Measurements from ENCODE around the gene PDE4B. TPM values are rescaled to one million over a fixed set of nuclear protein-coding genes. Genes with fewer than 3 reads are reported as not detected.

PDE4B gene
- polyA plus RNA-seq, 1 donor (not counting 4 experiments of a cell fraction or from before 2014, with no cell fraction given) = 0.29 TPM

DNA sequence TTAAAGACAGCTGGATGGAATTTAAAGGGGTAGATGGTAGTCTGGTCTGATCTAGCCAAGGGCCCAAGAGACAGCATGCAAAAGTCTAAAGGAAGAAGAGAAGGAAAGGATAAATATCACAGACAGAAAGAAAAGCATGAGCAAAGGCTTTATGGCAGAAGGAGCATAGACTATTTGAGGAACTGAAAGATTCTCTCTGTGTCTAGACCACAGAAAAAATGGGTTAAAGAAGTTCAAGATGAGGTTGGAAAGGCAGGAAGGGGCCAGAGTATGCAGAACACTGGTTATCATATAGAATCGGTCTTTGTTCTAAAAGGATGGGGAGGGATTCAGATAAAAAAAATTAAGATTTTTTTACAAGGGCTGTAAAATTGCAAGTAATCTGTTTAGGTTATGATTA is 604.5 kb downstream of the PDE4B start:
- dilution Hi-C loops (cut with MboI; ENCODE audit: extremely low pct_ligation_motif_present, low sequenced_read_pairs) = no loop called here
- Histone ChIP-seq H3K4me3 (ENCODE audit: control insufficient read depth in 2 of 3, extremely low read depth in 1 of 3, insufficient read depth in 2 of 3, low read depth in 1 of 3, low read length in 3 of 3) (no peak overlapping the region), H3K4me1 (ENCODE audit: control insufficient read depth, extremely low read depth, insufficient read depth, low read length) (no peaks in the 10 kb centered on the region), H2AFZ (ENCODE audit: control insufficient read depth, low read length) (no peak overlapping the region), H3K9me1 (ENCODE audit: control insufficient read depth, extremely low read depth, insufficient read depth, low read length) (no peaks in the 10 kb centered on the region), H3K27me3 (ENCODE audit: control insufficient read depth, extremely low read depth, insufficient read depth, low read length) (no peaks in the 10 kb centered on the region), H3K9ac (ENCODE audit: control insufficient read depth, extremely low read depth, insufficient read depth, low read length) (no peak overlapping the region), H3K27ac (ENCODE audit: control insufficient read depth, insufficient read depth, low read length) (no peak overlapping the region), H3K79me2 (ENCODE audit: control insufficient read depth, insufficient read depth, low read length) (no peaks in the 10 kb centered on the region), H4K20me1 (ENCODE audit: control insufficient read depth, extremely low read depth, insufficient read depth, low read length) (no peaks in the 10 kb centered on the region), H3K9me3 (ENCODE audit: control insufficient read depth, low read depth, low read length) (no peaks in the 10 kb centered on the region), H3K4me2 (ENCODE audit: control insufficient read depth, extremely low read depth, insufficient read depth, low read depth, low read length) (no peak overlapping the region), H3K36me3 (ENCODE audit: control insufficient read depth in 2 of 2, extremely low read depth in 1 of 2, insufficient read depth in 2 of 2, low read length in 2 of 2) (no peaks in the 10 kb centered on the region)
- DNase-seq (ENCODE audit: low read depth, low spot score) = no peak
- FAIRE-seq = no peak
- TF ChIP-seq, protein P1, sequence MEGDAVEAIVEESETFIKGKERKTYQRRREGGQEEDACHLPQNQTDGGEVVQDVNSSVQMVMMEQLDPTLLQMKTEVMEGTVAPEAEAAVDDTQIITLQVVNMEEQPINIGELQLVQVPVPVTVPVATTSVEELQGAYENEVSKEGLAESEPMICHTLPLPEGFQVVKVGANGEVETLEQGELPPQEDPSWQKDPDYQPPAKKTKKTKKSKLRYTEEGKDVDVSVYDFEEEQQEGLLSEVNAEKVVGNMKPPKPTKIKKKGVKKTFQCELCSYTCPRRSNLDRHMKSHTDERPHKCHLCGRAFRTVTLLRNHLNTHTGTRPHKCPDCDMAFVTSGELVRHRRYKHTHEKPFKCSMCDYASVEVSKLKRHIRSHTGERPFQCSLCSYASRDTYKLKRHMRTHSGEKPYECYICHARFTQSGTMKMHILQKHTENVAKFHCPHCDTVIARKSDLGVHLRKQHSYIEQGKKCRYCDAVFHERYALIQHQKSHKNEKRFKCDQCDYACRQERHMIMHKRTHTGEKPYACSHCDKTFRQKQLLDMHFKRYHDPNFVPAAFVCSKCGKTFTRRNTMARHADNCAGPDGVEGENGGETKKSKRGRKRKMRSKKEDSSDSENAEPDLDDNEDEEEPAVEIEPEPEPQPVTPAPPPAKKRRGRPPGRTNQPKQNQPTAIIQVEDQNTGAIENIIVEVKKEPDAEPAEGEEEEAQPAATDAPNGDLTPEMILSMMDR (optimal IDR thresholded peaks at IDR 0.05 in 1 of 3, IDR thresholded peaks at IDR 0.05 in 1 of 3, conservative IDR thresholded peaks at IDR 0.05 in 1 of 3; ENCODE audit: extremely low read depth in 1 of 3, insufficient read depth in 2 of 3, low read length in 3 of 3) = no peak
- TF ChIP-seq EZH2 (IDR thresholded peaks at IDR 0.05; ENCODE audit: low read length) = no peak

DNA sequence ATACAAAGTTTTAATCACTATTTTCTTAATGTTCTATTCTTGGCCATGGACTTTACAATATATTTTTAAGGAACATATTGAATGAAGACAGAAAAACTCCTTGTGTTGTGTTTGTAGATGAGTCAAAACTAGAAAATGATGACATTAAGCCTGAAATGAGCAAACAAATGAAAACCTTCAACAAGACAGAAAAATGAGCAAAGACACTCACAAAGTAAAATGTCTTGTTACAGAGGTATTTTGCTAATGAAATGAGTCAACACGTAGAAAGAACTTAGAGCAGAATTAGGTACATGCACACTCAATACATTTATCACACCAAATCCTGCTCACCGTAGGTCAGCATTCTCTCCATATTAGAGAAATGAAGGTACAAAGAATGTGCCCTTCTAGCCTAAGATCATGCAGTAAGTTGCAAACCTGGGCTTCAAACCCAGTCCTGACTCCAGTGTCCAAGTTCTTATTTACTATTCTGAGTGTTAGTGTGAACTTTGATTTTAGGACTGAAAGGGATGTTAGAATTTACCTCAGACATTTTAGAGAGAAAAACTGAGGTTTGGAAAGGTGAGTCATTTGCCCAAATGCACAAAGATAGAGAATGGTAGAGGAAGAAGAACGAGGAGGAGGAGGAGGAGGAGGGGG is 607.3 kb downstream of the PDE4B start:
- Histone ChIP-seq H3K79me2 (ENCODE audit: control insufficient read depth, insufficient read depth, low read length) (no peaks in the 10 kb centered on the region), H3K27ac (ENCODE audit: control insufficient read depth, insufficient read depth, low read length) (no peak overlapping the region)
- no peak for DNase-seq (ENCODE audit: low read depth, low spot score)

More for the DNA sequence above, 607.3 kb downstream of the PDE4B start:
- Histone ChIP-seq H3K4me1 (ENCODE audit: control insufficient read depth, extremely low read depth, insufficient read depth, low read length) (no peaks in the 10 kb centered on the region), H3K9me3 (ENCODE audit: control insufficient read depth, low read depth, low read length) (no peaks in the 10 kb centered on the region), H3K36me3 (ENCODE audit: control insufficient read depth in 2 of 2, extremely low read depth in 1 of 2, insufficient read depth in 2 of 2, low read length in 2 of 2) (no peaks in the 10 kb centered on the region), H4K20me1 (ENCODE audit: control insufficient read depth, extremely low read depth, insufficient read depth, low read length) (no peaks in the 10 kb centered on the region), H2AFZ (ENCODE audit: control insufficient read depth, low read length) (no peak overlapping the region), H3K4me2 (ENCODE audit: control insufficient read depth, extremely low read depth, insufficient read depth, low read depth, low read length) (no peak overlapping the region), H3K9ac (ENCODE audit: control insufficient read depth, extremely low read depth, insufficient read depth, low read length) (no peak overlapping the region), H3K27me3 (ENCODE audit: control insufficient read depth, extremely low read depth, insufficient read depth, low read length) (no peaks in the 10 kb centered on the region), H3K4me3 (ENCODE audit: control insufficient read depth in 2 of 3, extremely low read depth in 1 of 3, insufficient read depth in 2 of 3, low read depth in 1 of 3, low read length in 3 of 3) (no peak overlapping the region), H3K9me1 (ENCODE audit: control insufficient read depth, extremely low read depth, insufficient read depth, low read length) (no peaks in the 10 kb centered on the region)
- dilution Hi-C loops (cut with MboI; ENCODE audit: extremely low pct_ligation_motif_present, low sequenced_read_pairs) = no loop called here
- peak; percentile 26 for FAIRE-seq
- no peak for TF ChIP-seq EZH2 (IDR thresholded peaks at IDR 0.05; ENCODE audit: low read length)
- TF ChIP-seq, protein P1 (optimal IDR thresholded peaks at IDR 0.05 in 1 of 3, IDR thresholded peaks at IDR 0.05 in 1 of 3, conservative IDR thresholded peaks at IDR 0.05 in 1 of 3; ENCODE audit: extremely low read depth in 1 of 3, insufficient read depth in 2 of 3, low read length in 3 of 3) = no peak

All from keratinocyte (primary cell).